HepG2 (cell line): Measurements from ENCODE around the gene P2RY2. TPM values are rescaled to one million over a fixed set of nuclear protein-coding genes. Genes with fewer than 3 reads are reported as not detected.

Source experiments
- ATAC-seq: fragments of 200-7000 bp; cut with Tn5 transposase; 3 replicates; pipeline ENCODE4 v1.9.1; 2020; ENCODE audit warnings: mild to moderate bottlenecking, moderate library complexity
- BruUV-seq: library from RNA; stranded (reverse); fragments of 400-500 nt; replicated peaks from 2 replicates; lab custom pipeline; 2021; lab: Mats Ljungman, UMichigan
- CTCF ChIA-PET: fragments of 300-600 bp; formaldehyde crosslinking; extraction: SDS; loops from one replicate; lab custom pipeline; 2021; ENCODE audit warnings: low total read pairs, inconsistent platforms, low intra/inter-chr PET ratio; lab: Yijun Ruan, JAX
- POLR2A ChIA-PET: fragments of 350-600 bp; sonication (Branson Sonifier 250); formaldehyde crosslinking; loops from one replicate; lab custom pipeline; 2020; ENCODE audit warnings: antibody characterized with exemption, inconsistent platforms; lab: Yijun Ruan, JAX
- DNase-seq: peaks from one replicate; pipeline ENCODE4 v3.0.0-alpha.2; 2015; ENCODE audit warnings: low spot score
- FAIRE-seq: peaks from 3 replicates; lab custom pipeline; 2011; peaks lifted over from hg19 to GRCh38; lab: Jason Lieb, UNC
- H2AFZ ChIP-seq: one replicate; pipeline ENCODE4 v1.6.1; 2011; ENCODE audit warnings: low read length, inconsistent platforms
- H3K27ac ChIP-seq: fragments of 300-600 bp; 3 replicates; pipeline ENCODE4 v1.8.0; 2011; ENCODE audit warnings: mixed run types, mild to moderate bottlenecking, mixed read lengths, low read length, inconsistent platforms; ENCODE audit not compliant: insufficient read depth; ENCODE audit errors: extremely low read length
- H3K27me3 ChIP-seq, 2 experiments: fragments of 200-600 bp in 1 of 2; 2 replicates in 1 of 2; 3 replicates in 1 of 2; pipeline versions ENCODE4 v1.6.0 to v1.8.0; 2011; ENCODE audit warnings: low read length in 2 of 2, mild to moderate bottlenecking in 2 of 2, moderate library complexity in 2 of 2, inconsistent platforms in 1 of 2; ENCODE audit not compliant: insufficient read depth in 2 of 2, control insufficient read depth in 1 of 2
- H3K36me3 ChIP-seq, 2 experiments: fragments of 200-600 bp in 1 of 2; replicated peaks in 1 of 2; 2 replicates in 1 of 2; 3 replicates in 1 of 2; pipeline versions ENCODE4 v1.5.1 to v1.8.0; 2011; ENCODE audit warnings: low read length in 2 of 2, inconsistent platforms in 1 of 2; ENCODE audit not compliant: insufficient read depth in 2 of 2, control insufficient read depth in 1 of 2
- H3K4me1 ChIP-seq: 2 replicates; pipeline ENCODE4 v1.5.1; 2012; ENCODE audit warnings: low read length, inconsistent platforms; ENCODE audit not compliant: insufficient read depth
- H3K4me2 ChIP-seq: 2 replicates; pipeline ENCODE4 v1.6.0; 2011; ENCODE audit warnings: low read depth, low read length, inconsistent platforms
- H3K4me3 ChIP-seq, 3 experiments: fragments of 200-600 bp in 1 of 3; sonication (generic), shearing (Covaris generic) in 1 of 3; replicated peaks in 1 of 3; 2 replicates each; pipeline ENCODE4 v1.5.1; 2011 to 2016; ENCODE audit warnings: low read length in 3 of 3, inconsistent platforms in 2 of 3, low read depth in 2 of 3, mild to moderate bottlenecking in 2 of 3, control low read depth in 1 of 3, mixed read lengths in 1 of 3; ENCODE audit not compliant: insufficient read depth in 1 of 3
- H3K79me2 ChIP-seq: one replicate; pipeline ENCODE4 v1.6.1; 2011; ENCODE audit warnings: low read length, inconsistent platforms; ENCODE audit not compliant: insufficient read depth
- H3K9ac ChIP-seq: 2 replicates; pipeline ENCODE4 v1.6.0; 2011; ENCODE audit warnings: mild to moderate bottlenecking, low read depth, low read length, inconsistent platforms; ENCODE audit not compliant: insufficient read depth
- H3K9me3 ChIP-seq: 2 replicates; pipeline ENCODE4 v1.5.1; 2012; ENCODE audit warnings: mild to moderate bottlenecking, low read length
- H4K20me1 ChIP-seq: 2 replicates; pipeline ENCODE4 v1.6.0; 2011; ENCODE audit warnings: inconsistent platforms, mild to moderate bottlenecking, low read length, moderate library complexity; ENCODE audit not compliant: insufficient read depth
- FOSL2 ChIP-seq: sonication (generic); formaldehyde crosslinking; IDR thresholded peaks from 2 replicates; pipeline ENCODE4 v1.4.0; 2020; ENCODE audit warnings: missing genetic modification reagents
- JUND ChIP-seq: sonication (generic); formaldehyde crosslinking; IDR thresholded peaks from 2 replicates; pipeline ENCODE4 v1.8.0; 2022; ENCODE audit warnings: mild to moderate bottlenecking, missing genetic modification reagents
- NFE2 ChIP-seq: sonication (generic); formaldehyde crosslinking; IDR thresholded peaks from 2 replicates; pipeline ENCODE4 v1.4.0; 2020; ENCODE audit warnings: missing genetic modification reagents
- PHF21A ChIP-seq: sonication (generic); formaldehyde crosslinking; IDR thresholded peaks from 2 replicates; pipeline ENCODE4 v1.5.0; 2020; ENCODE audit warnings: mild to moderate bottlenecking, missing genetic modification reagents
- PHF8 ChIP-seq: sonication (generic); formaldehyde crosslinking; IDR thresholded peaks from 2 replicates; pipeline ENCODE4 v1.5.0; 2020; ENCODE audit warnings: missing genetic modification reagents
- POLR2G ChIP-seq: fragments of 200-400 bp; formaldehyde crosslinking; IDR thresholded peaks from 2 replicates; pipeline ENCODE4 v1.6.1; 2018; ENCODE audit warnings: mild to moderate bottlenecking, low read depth, low read length, moderate library complexity
- ZKSCAN8 ChIP-seq: IDR thresholded peaks from 2 replicates; pipeline ENCODE4 v1.6.1; 2016; ENCODE audit warnings: borderline replicate concordance, missing genetic modification reagents, missing compliant biosample characterization
- ZNF350 ChIP-seq: sonication (generic); formaldehyde crosslinking; IDR thresholded peaks from 2 replicates; pipeline ENCODE4 v1.4.0; 2020; ENCODE audit warnings: mild to moderate bottlenecking, low read depth, missing genetic modification reagents, borderline replicate concordance
- ZNF451 ChIP-seq: sonication (generic); formaldehyde crosslinking; IDR thresholded peaks from 2 replicates; pipeline ENCODE4 v1.5.0; 2020; ENCODE audit warnings: mild to moderate bottlenecking, missing genetic modification reagents
- ZNF598 ChIP-seq: sonication (generic); formaldehyde crosslinking; IDR thresholded peaks from 2 replicates; pipeline ENCODE4 v1.5.1; 2020; ENCODE audit warnings: mild to moderate bottlenecking, missing genetic modification reagents, borderline replicate concordance
- WGBS: methylation state at CpG from one replicate; pipeline ENCODE4 v1.1.6; 2017; ENCODE audit warnings: low lambda C conversion rate; 5-methylcytosine and 5-hydroxymethylcytosine counted together
- in situ Hi-C: cut with HindIII; loops from 2 replicates; pipeline ENCODE4 v1.10.0; 2017; ENCODE audit warnings: low pct_unique_long_range_greater_than_20kb; ENCODE audit not compliant: extremely low pct_ligation_motif_present
- intact Hi-C: fragments of 100-400 bp; cut with micrococcal nuclease; formaldehyde crosslinking; loops from one replicate; pipeline ENCODE4 v1.10.0; 2022; ENCODE audit not compliant: unreplicated experiment
- polyA plus RNA-seq, 8 experiments: library from polyadenylated mRNA; depleted of rRNA in 3 of 8; stranded (reverse) in 7 of 8; unstranded in 1 of 8; fragments of >200 nt; fragmentation: Illumina TruSeq in 4 of 8; extraction: Trizol in 4 of 8; gene quantifications; 2 replicates each; pipeline versions ENCODE4 v1.2.1 to v1.2.3, GENCODE V29; 2011 to 2016; ENCODE audit warnings: low read depth in 4 of 8, missing spikeins in 1 of 8, mixed read lengths in 1 of 8; ENCODE audit not compliant: insufficient read depth in 1 of 8
- total RNA-seq, 5 experiments: library from RNA; depleted of rRNA; stranded (reverse); fragments of >200 nt; fragmentation: Illumina TruSeq; extraction: Trizol; gene quantifications; 2 replicates each; pipeline ENCODE4 v1.2.3, GENCODE V29; 2016; ENCODE audit warnings: low read depth in 1 of 5
- TF ChIP-seq, protein P1 (sequence below), 2 experiments: sonication (generic) in 1 of 2; formaldehyde crosslinking in 1 of 2; IDR thresholded peaks; 2 replicates each; pipeline versions ENCODE4 v1.6.1 to v1.9.0; 2014 to 2022; ENCODE audit warnings: antibody characterized with exemption in 1 of 2, borderline replicate concordance in 1 of 2, inconsistent platforms in 1 of 2, low read depth in 1 of 2, missing genetic modification reagents in 1 of 2
- TF ChIP-seq, protein P2 (sequence below): sonication (generic); formaldehyde crosslinking; IDR thresholded peaks from 2 replicates; pipeline ENCODE4 v1.9.0; 2022; ENCODE audit warnings: low read depth, missing genetic modification reagents

The P2RY2 gene
- total and polyA plus RNA-seq, 2 of the 13 experiments (the other 11 are each of a cell fraction or from before 2014, with no cell fraction given) = 0.95 to 3.1 TPM

DNA sequence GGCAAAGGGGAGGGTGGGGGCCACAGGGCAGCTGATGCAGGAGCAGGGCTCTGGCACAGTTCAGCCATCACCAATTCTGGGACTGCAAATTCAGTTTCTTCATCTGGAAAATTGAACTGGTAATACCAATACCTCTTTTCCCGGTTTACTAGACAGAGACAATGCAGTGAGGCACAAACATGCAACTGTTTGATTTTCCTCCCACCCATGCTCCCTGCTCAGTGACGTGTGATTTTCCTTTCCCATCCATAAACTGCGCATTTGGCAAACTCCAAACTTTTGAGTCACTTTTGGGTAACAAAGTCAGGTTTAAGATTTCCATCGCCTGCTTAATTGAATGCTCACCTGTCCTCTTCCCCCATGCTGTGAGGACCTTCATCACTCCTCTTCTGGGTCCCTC lies 23.2 kb downstream of the P2RY2 start (continued):
- TF ChIP-seq NFE2 (no peak), ZNF350 (CRISPR knock-in tag) (no peak)
- TF ChIP-seq, all 625 proteins: peak for 0

DNA sequence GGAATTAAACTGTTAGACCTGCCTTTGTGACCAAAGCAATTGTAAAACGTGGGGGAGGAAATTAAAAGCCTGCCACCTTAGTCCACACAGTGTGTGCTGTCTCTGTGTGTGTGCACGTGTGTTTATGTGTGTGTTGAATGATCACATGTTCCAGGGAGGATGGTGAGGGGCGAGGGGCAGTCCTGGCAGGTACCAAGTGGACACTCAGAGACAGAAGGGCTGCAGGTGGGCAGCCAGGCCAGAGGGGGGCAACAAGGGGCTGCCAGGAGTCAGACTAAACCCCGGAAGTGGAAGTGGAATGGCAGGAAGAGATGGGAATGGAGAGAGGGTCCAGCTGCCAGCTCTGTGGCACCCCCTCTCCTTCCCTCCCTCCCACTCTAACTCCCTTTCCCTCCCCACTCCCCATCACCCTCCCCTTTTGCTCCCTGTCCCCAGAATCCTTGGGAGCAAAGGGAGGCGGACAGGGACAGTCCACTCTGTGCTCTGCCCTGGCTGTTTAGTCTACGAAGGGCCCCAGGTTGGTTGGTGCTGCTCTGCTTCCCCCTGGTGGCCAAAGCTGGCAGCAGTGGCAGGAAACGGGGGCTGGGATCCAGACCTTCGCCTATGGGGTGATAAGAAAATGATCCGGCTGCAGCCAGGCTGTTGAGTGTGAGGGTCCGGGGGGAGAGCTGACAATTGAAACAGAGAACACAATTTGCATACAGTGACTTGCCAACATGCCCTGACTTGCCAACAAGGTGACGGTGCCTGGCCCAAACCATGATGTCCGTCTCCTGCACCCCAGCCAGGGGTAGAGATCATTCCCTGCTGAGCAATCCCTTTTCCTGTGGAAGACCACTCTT lies 24.4 kb downstream of the P2RY2 start:
- peak overlapping the region; percentile 55 for H3K9ac ChIP-seq
- TF ChIP-seq ZKSCAN8 (peak; percentile 28; the same call in 1 of the 2 replicates), JUND (CRISPR knock-in tag) (no peak), FOSL2 (no peak; the same call in 1 of the 2 replicates), PHF21A (CRISPR knock-in tag) (0 out of 2 replicates have a peak, but pooled peaks have one; percentile 25), POLR2G (peak; percentile 50; the same call in 1 of the 2 replicates), PHF8 (CRISPR knock-in tag) (peak; percentile 57; the same call in 1 of the 2 replicates), ZNF451 (CRISPR knock-in tag) (no peak), ZNF598 (CRISPR knock-in tag) (no peak)
- TF ChIP-seq, protein P1, sequence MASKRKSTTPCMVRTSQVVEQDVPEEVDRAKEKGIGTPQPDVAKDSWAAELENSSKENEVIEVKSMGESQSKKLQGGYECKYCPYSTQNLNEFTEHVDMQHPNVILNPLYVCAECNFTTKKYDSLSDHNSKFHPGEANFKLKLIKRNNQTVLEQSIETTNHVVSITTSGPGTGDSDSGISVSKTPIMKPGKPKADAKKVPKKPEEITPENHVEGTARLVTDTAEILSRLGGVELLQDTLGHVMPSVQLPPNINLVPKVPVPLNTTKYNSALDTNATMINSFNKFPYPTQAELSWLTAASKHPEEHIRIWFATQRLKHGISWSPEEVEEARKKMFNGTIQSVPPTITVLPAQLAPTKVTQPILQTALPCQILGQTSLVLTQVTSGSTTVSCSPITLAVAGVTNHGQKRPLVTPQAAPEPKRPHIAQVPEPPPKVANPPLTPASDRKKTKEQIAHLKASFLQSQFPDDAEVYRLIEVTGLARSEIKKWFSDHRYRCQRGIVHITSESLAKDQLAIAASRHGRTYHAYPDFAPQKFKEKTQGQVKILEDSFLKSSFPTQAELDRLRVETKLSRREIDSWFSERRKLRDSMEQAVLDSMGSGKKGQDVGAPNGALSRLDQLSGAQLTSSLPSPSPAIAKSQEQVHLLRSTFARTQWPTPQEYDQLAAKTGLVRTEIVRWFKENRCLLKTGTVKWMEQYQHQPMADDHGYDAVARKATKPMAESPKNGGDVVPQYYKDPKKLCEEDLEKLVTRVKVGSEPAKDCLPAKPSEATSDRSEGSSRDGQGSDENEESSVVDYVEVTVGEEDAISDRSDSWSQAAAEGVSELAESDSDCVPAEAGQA (IDR thresholded peaks at IDR 0.05; ENCODE audit: low read depth) = no peak
- TF ChIP-seq, protein P1 (CRISPR knock-in tag; IDR thresholded peaks at IDR 0.05; ENCODE audit: borderline replicate concordance) = no peak
- TF ChIP-seq, protein P2, sequence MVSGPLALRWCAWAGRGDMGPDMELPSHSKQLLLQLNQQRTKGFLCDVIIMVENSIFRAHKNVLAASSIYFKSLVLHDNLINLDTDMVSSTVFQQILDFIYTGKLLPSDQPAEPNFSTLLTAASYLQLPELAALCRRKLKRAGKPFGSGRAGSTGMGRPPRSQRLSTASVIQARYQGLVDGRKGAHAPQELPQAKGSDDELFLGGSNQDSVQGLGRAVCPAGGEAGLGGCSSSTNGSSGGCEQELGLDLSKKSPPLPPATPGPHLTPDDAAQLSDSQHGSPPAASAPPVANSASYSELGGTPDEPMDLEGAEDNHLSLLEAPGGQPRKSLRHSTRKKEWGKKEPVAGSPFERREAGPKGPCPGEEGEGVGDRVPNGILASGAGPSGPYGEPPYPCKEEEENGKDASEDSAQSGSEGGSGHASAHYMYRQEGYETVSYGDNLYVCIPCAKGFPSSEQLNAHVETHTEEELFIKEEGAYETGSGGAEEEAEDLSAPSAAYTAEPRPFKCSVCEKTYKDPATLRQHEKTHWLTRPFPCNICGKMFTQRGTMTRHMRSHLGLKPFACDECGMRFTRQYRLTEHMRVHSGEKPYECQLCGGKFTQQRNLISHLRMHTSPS = peak; percentile 33; the same call in 1 of the 2 replicates

More for the DNA sequence above, 24.4 kb downstream of the P2RY2 start:
- POLR2A ChIA-PET = interaction anchor here (0.9 kb wide), 1 partner anchor 9 kb away, joined by 3 read pairs; no protein-coding TSS in a partner anchor
- ATAC-seq (peak; percentile 82), DNase-seq (peak; percentile 76), FAIRE-seq (peak; percentile 69)
- no peaks in the 10 kb centered on the region; a peak in 2 of 5 replicates for H3K27me3 ChIP-seq
- no peaks in the 10 kb centered on the region for H3K79me2 ChIP-seq
- H3K4me3 ChIP-seq = peak overlapping the region; percentile 48 to 74 (median 68); a peak in 5 of 6 replicates
- CTCF ChIA-PET = interaction anchor here (1.3 to 3.6 kb wide), 4 partner anchors 24 to 60 kb away, joined by 3 to 39 read pairs (median 12); partner anchors contain the start of gene P2RY2
- no peak overlapping the region for H3K27ac ChIP-seq
- peaks cover 27% of the 10 kb centered on the region for H3K4me1 ChIP-seq
- in situ Hi-C loops (loop anchor here (5.0 kb wide), 1 partner anchor 45 kb away; no protein-coding TSS in a partner anchor), intact Hi-C loops (loop anchor here (1.0 kb wide), 2 partner anchors 47 to 57 kb away; no protein-coding TSS in a partner anchor)
- no peaks in the 10 kb centered on the region for H3K9me3 ChIP-seq
- BruUV-seq = no TSS peak
- peak overlapping the region; percentile 47 for H2AFZ ChIP-seq
- WGBS = 13% methylated on average over 11 of the region's 12 CpGs
- no peaks in the 10 kb centered on the region for H3K36me3 ChIP-seq
- H3K4me2 ChIP-seq = peak overlapping the region; percentile 60
- no peaks in the 10 kb centered on the region for H4K20me1 ChIP-seq
